Bronchial epithelial cell (primary cell): ENCODE measurements around the gene OR51Q1. TPM values are rescaled to one million over a fixed set of nuclear protein-coding genes. Genes with fewer than 3 reads are reported as not detected.

Experiments
- DNase-seq: peaks from one replicate; pipeline ENCODE4 v3.0.0-alpha.2; 2010; ENCODE audit warnings: low read depth
- FAIRE-seq: peaks from 2 replicates; lab custom pipeline; 2011; peaks lifted over from hg19 to GRCh38; lab: Jason Lieb, UNC
- H3K27me3 ChIP-seq: 2 replicates; pipeline ENCODE4 v1.5.1; 2011; ENCODE audit warnings: low read length; ENCODE audit not compliant: control insufficient read depth, insufficient read depth
- H3K36me3 ChIP-seq: 2 replicates; pipeline ENCODE4 v1.5.1; 2011; ENCODE audit warnings: low read length; ENCODE audit not compliant: control insufficient read depth, insufficient read depth
- H3K4me3 ChIP-seq: 2 replicates; pipeline ENCODE4 v1.5.1; 2011; ENCODE audit warnings: mild to moderate bottlenecking, low read depth, low read length, control low read depth
- total RNA-seq: library from RNA; depleted of rRNA; stranded (reverse); fragments of >200 nt; gene quantifications from 2 replicates; pipeline ENCODE4 v1.2.1, GENCODE V29; 2014
- TF ChIP-seq, protein P1 (sequence below): IDR thresholded peaks from 2 replicates; pipeline ENCODE4 v1.5.1; 2011; ENCODE audit warnings: mild to moderate bottlenecking, moderate library complexity, low read length, control low read depth, inconsistent platforms; ENCODE audit not compliant: insufficient read depth, severe bottlenecking

OR51Q1 gene
- total RNA-seq, 1 donor from 2014 or later, result not detected

- Histone ChIP-seq H3K27me3 (no peaks in the 10 kb centered on the region), H3K36me3 (no peaks in the 10 kb centered on the region), H3K4me3 (no peak overlapping the region)
- no peak for FAIRE-seq
- TF ChIP-seq, protein P1, sequence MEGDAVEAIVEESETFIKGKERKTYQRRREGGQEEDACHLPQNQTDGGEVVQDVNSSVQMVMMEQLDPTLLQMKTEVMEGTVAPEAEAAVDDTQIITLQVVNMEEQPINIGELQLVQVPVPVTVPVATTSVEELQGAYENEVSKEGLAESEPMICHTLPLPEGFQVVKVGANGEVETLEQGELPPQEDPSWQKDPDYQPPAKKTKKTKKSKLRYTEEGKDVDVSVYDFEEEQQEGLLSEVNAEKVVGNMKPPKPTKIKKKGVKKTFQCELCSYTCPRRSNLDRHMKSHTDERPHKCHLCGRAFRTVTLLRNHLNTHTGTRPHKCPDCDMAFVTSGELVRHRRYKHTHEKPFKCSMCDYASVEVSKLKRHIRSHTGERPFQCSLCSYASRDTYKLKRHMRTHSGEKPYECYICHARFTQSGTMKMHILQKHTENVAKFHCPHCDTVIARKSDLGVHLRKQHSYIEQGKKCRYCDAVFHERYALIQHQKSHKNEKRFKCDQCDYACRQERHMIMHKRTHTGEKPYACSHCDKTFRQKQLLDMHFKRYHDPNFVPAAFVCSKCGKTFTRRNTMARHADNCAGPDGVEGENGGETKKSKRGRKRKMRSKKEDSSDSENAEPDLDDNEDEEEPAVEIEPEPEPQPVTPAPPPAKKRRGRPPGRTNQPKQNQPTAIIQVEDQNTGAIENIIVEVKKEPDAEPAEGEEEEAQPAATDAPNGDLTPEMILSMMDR, result no peak
- no peak for DNase-seq
These were observed 22.0 kb downstream of the OR51Q1 start for GRCh38 chr11:5443835-5444393.

DNA sequence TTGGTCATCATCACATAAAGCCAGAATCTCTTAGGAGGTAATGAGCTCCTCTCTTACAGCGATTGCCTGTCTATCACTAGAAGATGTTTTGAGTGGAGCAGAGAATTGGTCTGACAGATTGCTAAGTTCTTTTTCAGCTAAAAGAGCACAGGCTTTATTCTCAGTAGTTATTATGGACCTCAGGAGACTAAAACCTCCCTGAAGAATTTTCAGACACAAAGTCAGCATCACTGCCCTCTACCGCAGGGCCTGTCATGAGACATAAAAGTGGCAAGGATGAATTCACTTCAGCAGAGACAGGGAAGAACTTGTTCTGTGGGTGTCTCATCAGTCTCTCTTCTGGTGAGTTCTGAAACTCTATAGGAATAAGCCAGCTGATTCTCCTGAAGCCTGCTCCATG is 27.1 kb downstream of the OR51Q1 start, which contains the start of gene OR51I2:
Gene OR51I2, plus strand, starts transcription at position 301 of the 400 bp plus-strand sequence. CDS start 4,166 bp downstream, outside the sequence.
- H3K36me3 ChIP-seq, result no peaks in the 10 kb centered on the region
- DNase-seq (no peak), FAIRE-seq (no peak)
- no peaks in the 10 kb centered on the region for H3K27me3 ChIP-seq
- no peak within 1 kb of the TSS for H3K4me3 ChIP-seq
- TF ChIP-seq, protein P1, result no peak

GRCh38 chr11:5449432-5449831 is 27.5 kb downstream of the OR51Q1 start:
- Histone ChIP-seq H3K36me3 (no peaks in the 10 kb centered on the region), H3K4me3 (no peak overlapping the region), H3K27me3 (no peaks in the 10 kb centered on the region)
- TF ChIP-seq, protein P1, result no peak
- FAIRE-seq (no peak), DNase-seq (no peak)

DNA sequence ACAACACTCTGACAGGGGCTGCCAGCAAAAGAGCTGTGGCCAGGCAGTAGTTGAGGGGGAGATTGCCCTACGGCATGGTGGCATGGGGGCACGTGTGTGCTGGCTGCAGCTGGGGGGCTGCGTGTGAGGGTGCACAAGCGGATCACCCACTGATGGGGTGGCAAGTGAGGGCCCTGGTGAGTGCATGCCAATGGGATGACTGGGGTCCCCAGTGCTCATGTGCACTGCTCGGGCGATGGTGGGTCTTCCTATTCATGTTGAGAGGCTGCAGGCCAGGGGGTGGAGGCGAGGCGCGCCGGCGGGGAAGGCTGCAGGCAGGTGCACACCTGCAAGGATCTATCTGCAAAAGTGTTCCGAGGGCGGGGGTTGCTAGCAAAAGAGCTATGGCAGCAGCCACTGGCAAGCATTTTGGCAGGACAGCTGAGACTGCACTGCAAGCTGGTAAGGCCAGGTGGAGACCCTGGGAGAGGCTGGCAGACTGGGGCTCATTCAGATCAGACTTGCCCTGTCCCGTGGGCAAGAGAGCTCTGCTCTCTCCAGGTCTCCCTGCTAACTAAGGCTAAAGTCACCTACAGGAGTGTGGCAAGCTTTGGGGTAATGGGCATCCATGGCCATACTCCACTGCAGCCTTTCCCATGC is 39.2 kb downstream of the OR51Q1 start:
- DNase-seq, result no peak
- TF ChIP-seq, protein P1, result no peak
- no peaks in the 10 kb centered on the region for H3K36me3 ChIP-seq
- no peaks in the 10 kb centered on the region for H3K27me3 ChIP-seq
- no peak overlapping the region for H3K4me3 ChIP-seq
- no peak for FAIRE-seq

- FAIRE-seq (no peak), DNase-seq (no peak)
- Histone ChIP-seq H3K27me3 (no peaks in the 10 kb centered on the region), H3K4me3 (no peak overlapping the region), H3K36me3 (no peaks in the 10 kb centered on the region)
- TF ChIP-seq, protein P1, result no peak
These were observed 45.6 kb downstream of the OR51Q1 start for GRCh38 chr11:5467527-5467926.

Other genes with a start within 250 kb of the OR51Q1 start
- not detected in 2 replicates for gene OR51V1, start 221.4 kb upstream of the OR51Q1 start, total RNA-seq
- not detected in 2 replicates for gene HBB, start 195.0 kb upstream of the OR51Q1 start, total RNA-seq
- gene HBD, start 187.6 kb upstream of the OR51Q1 start, total RNA-seq, result not detected in 2 replicates
- gene HBG1, start 172.3 kb upstream of the OR51Q1 start, total RNA-seq, result not detected in 2 replicates
- not detected in 2 replicates for gene HBG2, start 167.3 kb upstream of the OR51Q1 start, total RNA-seq
- gene HBE1, start 152.2 kb upstream of the OR51Q1 start, total RNA-seq, result not detected in 2 replicates
- gene OR51B4, start 120.2 kb upstream of the OR51Q1 start, total RNA-seq, result not detected in 2 replicates
- not detected in 2 replicates for gene OR51B2, start 97.8 kb upstream of the OR51Q1 start, total RNA-seq
- gene OR51B5, start 78.6 kb upstream of the OR51Q1 start, total RNA-seq, result not detected in 2 replicates
- not detected in 2 replicates for gene OR51B6, start 70.6 kb upstream of the OR51Q1 start, total RNA-seq
- not detected in 2 replicates for gene OR51M1, start 38.3 kb upstream of the OR51Q1 start, total RNA-seq
- gene OR51I1, start 19.4 kb downstream of the OR51Q1 start, total RNA-seq, result not detected in 2 replicates
- not detected in 2 replicates for gene OR51I2, start 27.2 kb downstream of the OR51Q1 start, total RNA-seq
- gene OR52D1, start 66.6 kb downstream of the OR51Q1 start, total RNA-seq, result not detected in 2 replicates
- gene UBQLN3, start 87.8 kb downstream of the OR51Q1 start, total RNA-seq, result 0.13 TPM in 1 of 2 replicates, not detected in the other
- under 0.01 TPM in 1 of 2 replicates, not detected in the other for gene UBQLNL, start 94.6 kb downstream of the OR51Q1 start, total RNA-seq
- gene OR52H1, start 126.4 kb downstream of the OR51Q1 start, total RNA-seq, result 0.38 TPM in 1 of 2 replicates, not detected in the other
- not detected in 2 replicates for gene OR52B6, start 158.8 kb downstream of the OR51Q1 start, total RNA-seq
- 1.8 and 3.2 TPM in 2 replicates for gene TRIM6, start 174.5 kb downstream of the OR51Q1 start, total RNA-seq
- gene TRIM34, start 202.9 kb downstream of the OR51Q1 start, total RNA-seq, result 2.9 and 5.8 TPM in 2 replicates